ENCODE measurements around the gene OMG.
A peak's percentile ranks its signal among the peaks of the same experiment; 100 is the strongest.
"Not testable (repeated sequence)": the region's sequence is repeated elsewhere in the genome, so short reads cannot be mapped to it uniquely, and the experiment has no call there.

OMG gene

DNA sequence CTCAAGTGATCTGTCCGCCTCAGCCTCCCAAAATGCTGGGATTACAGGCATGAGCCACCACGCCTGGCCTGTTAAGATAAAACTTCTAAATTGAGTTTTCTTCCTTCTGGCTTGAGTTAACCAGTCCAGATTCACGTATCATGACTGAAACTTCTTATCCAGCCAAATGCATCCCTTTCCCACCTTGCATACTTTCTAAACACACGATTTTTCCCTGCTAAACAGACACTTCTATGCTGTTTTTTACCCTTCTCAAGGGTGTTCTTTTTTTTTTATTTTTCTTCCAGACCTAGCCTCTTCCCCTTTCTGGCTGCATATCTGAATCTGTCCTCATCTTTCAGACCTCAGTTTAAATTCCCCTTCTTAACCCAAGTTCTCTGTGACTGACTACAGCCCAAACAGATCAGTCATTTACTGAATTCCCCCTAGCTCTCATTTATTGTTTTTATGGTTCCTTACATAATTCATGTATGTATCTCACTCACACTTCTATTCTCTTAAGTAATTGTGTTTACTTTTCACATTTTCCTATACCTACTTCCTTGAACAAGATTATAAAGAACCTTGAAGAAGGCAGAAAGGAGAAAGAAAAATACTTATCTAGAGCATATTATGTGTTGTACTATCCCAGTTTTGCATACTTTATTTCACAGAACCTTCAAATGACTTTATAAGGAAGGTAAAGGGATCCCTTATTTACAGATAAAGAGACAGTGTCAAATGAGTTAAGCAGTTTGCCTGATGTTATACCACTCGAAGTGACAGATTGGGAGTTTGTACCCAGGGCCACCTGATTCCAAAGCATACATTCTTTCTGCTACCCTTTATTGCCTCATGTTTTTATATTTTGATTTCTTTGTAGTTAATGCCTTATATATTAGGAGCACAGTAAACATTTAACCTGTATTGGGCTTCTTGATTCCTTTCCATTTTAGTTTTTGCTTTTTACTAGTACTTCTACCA, 11.6 kb upstream of the OMG start:
- DNase-seq, result no peak

DNA sequence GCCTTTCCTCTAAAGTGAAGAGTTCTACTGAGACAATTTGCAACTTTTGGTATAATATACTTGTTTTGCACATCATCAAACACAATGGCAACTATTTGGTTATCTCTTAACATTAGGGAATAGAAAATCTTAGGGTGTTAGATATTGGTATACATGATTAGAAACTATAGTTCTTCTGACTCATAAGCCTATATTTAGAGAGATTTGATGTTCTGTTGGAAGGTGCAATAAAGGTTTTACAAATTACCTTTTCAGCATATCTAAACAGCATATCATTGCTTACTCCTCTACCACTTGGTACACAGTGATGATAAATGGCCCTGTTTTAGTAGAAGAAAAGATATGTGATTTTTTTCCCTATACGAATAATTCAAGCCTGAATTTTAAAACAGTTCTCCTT, 10.6 kb upstream of the OMG start:
- DNase-seq, result no peak

- DNase-seq, result peak; percentile 22
Observed at GRCh38 chr17:31299624-31300023, 2.6 kb upstream of the OMG start.

DNA sequence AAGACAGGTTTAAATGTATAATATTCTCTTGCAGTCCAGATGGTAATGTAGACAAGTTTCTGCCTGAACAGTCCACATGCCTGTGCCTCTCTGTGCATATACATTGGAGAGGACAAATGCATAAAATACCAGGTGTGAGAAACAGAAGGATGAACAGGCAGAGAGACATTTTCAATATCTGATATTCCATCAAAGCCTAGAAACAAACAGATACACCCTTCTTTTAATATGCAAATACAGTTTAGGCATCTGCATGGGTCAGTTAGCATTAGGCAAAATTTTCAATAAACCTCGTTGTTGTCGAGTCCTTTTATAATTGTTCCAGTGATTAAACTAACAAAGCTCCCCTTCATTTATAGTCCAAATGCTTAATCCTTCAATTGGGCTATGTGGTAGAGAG, 897 bp downstream of the OMG start:
- no peak for DNase-seq

DNA sequence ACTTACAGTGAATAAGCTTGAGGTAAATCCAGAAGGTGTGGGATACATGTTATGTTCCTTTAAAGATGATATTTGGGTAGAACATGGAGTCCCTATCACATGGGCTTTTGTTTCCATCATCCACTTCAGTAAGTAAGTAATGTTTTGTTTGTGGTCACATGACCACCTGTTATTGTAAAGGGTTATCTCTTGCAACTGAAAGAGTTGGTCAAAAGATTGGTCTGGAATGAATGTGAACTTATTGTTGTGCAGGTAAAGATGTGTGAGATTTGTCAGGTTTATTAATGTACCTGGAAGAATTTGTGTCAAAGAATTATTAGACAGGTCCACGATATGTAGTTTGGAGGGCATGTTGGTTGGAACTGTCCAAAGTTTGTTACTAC, 1.6 kb downstream of the OMG start:
- no peak for DNase-seq

DNA sequence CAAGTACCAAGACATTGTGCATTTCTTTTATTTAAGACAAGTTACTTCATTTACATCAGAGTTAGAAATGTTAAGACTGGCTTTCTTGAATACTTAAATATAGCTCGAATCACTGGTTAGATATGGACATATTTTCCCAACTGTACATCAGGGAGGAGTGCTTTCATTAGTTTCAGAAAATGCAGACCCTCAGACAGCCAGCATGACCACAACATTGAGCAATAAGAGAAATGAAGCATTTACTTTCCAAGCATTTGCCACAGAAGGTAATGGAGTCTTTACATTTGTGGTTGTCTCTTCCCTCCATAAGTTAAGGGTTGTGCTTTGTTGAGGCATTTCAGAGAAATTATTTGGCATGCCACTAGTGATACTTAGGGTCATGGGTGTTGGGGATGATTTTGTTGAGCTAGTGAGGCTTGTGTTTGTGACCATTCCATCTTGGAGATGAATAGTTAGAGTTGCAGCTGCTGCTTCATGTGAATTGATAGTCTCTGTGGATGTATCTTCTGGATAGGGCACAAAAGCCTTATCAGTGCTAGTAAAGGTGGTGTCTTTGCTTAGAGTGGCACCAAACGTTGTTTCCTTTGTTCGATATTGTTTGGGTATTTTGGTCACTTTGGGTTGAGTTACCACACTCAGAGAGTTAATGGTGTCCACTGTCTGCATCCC, 2.1 kb downstream of the OMG start:
- DNase-seq, result no peak

- no peak for DNase-seq
Observed at GRCh38 chr17:31294231-31294630, 2.8 kb downstream of the OMG start.

DNA sequence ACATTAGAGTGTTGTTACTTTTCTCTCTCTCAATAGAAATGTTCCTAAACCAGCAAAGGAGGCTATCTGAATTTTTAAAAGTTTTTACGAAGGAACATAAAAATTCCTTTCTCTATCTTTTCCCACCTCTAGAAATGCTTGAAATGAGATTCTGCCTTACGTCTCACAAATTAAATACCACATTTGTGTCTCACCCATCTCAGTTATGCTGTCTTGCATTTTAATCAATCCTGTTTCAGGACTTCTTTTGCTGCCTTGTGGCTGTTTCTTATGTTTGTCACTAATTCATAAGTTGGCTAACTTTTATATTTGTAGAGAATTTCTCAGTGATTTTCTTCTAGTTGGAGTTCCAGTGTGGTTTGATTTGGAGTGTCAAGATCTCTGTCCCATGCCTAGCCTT, 3.5 kb downstream of the OMG start:
- DNase-seq, result no peak

DNA sequence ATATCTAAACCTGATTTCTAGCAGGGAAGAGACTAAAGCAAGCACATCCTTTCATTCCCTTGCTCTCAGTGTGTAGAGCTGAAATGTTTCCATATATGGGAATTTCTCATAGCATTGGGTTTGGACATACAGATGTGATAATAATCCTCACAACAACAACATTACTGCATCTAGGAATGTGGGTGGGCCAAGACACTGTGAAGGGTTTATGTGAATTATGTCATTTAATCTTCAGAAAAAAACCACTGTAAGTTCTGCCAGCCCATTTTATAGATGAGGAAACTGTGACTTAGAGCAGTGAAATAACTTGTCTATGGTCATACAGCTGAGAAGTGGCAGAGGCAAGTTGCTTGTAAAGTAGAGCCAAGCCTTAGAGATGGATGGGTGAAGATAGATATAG, 5.2 kb downstream of the OMG start:
- DNase-seq, result no peak

GRCh38 chr17:31289790-31290189, 7.2 kb downstream of the OMG start:
- no peak for DNase-seq

DNA sequence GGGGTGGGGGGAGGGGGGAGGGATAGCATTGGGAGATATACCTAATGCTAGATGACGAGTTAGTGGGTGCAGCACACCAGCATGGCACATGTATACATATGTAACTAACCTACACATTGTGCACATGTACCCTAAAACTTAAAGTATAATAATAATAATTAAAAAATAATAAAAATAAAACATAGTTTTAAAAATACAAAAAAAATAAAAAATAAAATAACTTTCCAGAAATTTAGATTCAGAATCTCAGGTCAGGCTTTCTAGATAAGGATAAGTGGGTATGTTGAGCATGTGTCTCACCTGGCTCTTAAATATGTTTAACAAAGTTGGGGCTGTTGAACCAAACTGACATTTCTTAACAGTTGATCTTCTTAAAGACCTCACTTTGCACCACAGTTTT, 9.1 kb downstream of the OMG start:
- not testable (repeated sequence) for DNase-seq

DNA sequence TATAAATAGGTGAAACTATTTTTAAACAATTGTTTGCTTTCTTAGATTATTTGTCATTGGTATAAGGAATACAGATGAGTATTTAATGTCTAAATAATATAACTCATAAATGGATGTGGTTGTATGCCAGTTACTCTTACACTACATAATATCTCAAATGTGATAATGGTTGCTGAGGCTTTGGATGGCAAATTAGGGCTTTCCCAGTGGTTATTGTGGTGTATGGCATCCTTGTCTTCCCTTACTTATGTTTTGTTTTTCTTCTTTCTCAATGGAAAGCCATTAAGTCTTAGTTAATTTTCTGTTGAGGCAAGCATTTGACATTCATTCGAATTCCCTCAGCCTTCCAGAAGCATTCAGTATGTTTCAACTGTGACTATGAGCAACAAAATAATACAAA, 10.5 kb downstream of the OMG start:
- DNase-seq, result no peak

DNA sequence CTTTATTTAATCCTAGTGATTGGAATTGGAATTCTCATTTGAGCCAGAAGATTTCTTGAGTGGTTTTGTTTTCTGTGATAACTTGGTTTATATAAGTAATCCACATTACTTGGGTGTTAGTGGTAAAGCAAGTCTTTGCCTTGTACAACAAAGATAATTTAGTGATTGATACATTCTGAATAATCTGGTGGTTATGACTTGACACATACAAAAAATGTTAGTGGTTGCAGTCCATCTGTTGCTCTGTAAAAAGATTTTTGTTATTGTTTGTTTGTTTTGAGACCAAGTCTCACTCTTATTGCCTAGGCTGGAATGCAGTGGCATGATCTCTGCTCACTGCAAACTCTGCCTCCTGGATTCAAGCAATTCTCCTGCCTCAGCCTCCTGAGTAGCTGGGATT, 13.2 kb downstream of the OMG start:
- no peak for DNase-seq

- DNase-seq, result no peak
Observed at GRCh38 chr17:31281061-31281460, 16.0 kb downstream of the OMG start.

DNA sequence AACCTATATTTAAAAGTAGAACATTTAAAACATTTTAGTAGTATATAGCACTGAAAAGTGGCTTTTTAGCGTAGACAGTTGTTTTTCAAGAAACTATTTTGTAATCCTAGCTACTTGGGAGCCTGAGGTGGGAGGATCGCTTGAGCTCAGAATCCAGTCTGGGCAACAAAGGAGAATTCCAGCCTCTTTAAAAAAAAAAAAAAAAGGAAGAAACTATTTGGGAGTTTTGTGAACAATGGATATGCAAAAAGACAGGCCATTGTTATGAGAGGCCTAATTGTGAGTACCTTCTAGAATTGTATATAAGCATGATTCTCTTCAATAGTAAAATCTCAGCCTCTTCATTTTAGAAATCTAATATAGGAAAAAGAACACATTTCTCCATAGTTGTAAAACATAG, 17.6 kb downstream of the OMG start:
- no peak for DNase-seq

- DNase-seq, result no peak
Observed at GRCh38 chr17:31275116-31275515, 21.9 kb downstream of the OMG start.

- no peak for DNase-seq
Observed at GRCh38 chr17:31274252-31274651, 22.8 kb downstream of the OMG start.

GRCh38 chr17:31273516-31273915, 23.5 kb downstream of the OMG start:
- no peak for DNase-seq

DNA sequence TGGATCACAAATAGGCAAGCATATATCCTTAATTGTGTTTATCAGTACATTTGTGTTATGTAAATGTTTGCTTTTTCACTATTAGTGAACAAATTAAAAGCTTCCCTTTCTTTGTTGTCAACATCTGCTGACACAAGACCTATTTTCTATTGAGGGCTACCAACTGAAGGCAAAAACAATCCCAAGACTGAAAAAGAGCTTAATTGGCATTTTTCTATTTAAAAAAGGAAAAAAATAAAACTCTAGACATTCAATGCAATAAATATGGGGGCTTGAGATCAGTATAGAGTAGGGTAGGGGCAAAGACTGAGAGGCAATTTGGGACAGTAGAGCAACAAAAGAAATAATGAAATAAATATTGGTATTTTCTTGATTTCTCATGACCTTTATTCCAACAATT, 24.2 kb downstream of the OMG start:
- DNase-seq, result no peak

GRCh38 chr17:31272236-31272635, 24.8 kb downstream of the OMG start:
- no peak for DNase-seq

DNA sequence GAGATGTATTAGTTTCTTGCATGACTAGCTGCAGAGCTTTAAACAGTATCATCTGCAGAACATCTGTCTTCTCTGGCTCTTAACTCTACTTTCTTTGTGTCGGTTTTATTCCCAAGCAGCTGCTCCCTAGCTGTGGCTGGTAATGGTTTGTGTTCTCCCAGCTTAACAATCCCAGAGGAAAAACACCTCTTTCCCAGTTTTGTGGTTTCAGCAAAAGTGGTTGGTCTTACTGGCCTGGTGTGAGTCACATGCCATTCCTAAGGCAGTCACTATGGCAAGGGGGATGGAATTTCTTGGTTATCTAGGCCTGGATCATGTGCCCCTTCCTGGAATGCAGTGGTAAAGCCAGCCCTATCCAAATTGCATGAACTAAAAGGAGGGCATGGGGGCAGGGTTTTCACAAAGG, 27.5 kb downstream of the OMG start:
- DNase-seq, result no peak

DNA sequence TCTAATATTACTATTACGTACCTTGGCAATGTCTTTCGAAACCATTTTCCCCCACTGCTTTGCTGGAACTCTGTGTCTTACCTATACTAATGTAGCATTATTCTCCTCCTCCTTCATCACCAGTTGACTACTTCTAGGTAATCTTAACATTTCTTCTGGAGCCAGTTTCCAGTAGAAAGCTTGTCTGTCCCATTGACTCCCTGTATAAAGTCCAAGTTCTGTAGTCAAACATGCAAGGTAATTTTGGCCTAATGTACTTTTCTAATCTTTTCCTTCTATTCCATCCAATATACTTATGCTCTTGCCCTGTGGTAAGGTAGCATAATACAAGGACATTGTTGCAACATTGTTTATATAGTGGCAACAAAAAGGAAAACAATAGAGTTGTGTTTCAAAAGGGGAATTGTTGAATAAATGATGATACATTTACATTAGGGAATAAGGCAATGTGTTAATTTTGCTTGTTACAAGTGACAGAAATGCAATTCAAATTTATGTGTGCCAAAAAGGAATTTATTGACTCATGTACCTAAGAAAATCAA, 27.9 kb downstream of the OMG start:
- DNase-seq, result no peak

GRCh38 chr17:31266042-31266441, 31.0 kb downstream of the OMG start:
- DNase-seq, result no peak

DNA sequence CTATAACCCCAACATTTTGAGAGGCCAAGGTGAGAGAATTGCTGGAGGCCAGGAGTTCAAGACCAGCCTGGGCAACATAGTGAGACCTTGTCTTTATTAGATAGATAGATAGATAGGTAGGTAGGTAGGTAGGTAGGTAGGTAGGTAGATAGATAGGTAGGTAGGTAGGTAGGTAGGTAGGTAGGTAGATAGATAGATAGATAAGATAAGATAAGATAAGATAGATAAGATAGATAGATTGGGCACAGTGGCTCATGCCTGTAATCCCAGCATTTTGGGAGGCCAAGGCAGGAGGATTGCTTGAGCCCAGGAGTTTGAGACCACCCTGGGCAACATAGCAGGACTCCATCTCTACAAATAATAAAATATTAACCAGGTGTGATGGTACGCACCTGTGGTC, 34.1 kb downstream of the OMG start:
- not testable (repeated sequence) for DNase-seq
